ENCODE measurements around the gene ZMYND19.

The ZMYND19 gene

GRCh38 chr9:137606005-137606621, 15.8 kb upstream of the ZMYND19 start:
- TF ChIP-seq GATA3 (IDR thresholded peaks at IDR 0.05; ENCODE audit: low read depth, low read length) (no peak), GATA2 (IDR thresholded peaks at IDR 0.05; ENCODE audit: low read depth, low read length) (no peak)

DNA sequence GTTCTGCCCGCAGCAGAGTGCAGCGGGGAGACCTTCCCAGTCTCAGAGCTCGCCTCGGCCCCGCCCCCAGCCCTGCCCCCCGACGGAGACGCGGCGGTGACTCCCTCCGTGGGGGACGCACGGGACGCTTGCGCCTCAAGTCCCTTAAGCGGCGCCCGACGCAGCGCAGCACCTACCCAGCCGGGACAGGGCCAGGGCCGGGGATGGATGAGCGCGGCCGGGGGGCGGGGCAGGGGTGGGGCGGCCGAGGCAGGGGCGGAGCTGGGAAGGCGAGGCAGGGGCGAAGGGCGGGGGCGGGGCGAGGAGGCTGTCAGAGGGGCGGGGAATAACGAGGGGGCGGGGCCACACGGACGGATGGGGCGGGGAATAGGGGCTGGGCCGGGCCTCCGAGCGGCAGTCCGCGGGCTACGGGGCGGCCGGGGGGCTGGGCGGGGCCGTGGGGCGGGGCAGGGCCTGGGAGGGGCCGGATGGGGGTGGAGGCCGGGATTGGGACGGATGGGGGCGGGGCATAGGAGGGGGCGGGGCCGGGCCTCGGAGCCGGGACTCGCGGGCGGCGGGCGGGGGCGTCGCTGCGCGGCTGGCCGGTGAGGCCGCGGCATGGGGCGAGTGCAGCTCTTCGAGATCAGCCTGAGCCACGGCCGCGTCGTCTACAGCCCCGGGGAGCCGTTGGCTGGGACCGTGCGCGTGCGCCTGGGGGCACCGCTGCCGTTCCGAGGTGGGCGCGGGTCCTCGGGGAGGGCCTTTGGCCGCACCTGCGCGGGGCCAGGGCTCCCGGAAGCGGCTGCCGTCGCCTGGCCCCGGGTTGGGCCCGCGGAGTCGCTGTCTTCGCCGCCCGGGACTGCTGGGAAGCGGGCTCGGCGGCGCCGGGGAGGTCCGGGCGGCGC, 15.1 kb upstream of the ZMYND19 start, which contains the start of gene ARRDC1:
TSS of gene ARRDC1 (plus strand) at position 566 of the 884 bp plus-strand sequence. CDS start at position 598, 32 bp downstream.
- no peak for TF ChIP-seq GATA2 (IDR thresholded peaks at IDR 0.05; ENCODE audit: low read depth, low read length)
- no peak for TF ChIP-seq GATA3 (IDR thresholded peaks at IDR 0.05; ENCODE audit: low read depth, low read length)

DNA sequence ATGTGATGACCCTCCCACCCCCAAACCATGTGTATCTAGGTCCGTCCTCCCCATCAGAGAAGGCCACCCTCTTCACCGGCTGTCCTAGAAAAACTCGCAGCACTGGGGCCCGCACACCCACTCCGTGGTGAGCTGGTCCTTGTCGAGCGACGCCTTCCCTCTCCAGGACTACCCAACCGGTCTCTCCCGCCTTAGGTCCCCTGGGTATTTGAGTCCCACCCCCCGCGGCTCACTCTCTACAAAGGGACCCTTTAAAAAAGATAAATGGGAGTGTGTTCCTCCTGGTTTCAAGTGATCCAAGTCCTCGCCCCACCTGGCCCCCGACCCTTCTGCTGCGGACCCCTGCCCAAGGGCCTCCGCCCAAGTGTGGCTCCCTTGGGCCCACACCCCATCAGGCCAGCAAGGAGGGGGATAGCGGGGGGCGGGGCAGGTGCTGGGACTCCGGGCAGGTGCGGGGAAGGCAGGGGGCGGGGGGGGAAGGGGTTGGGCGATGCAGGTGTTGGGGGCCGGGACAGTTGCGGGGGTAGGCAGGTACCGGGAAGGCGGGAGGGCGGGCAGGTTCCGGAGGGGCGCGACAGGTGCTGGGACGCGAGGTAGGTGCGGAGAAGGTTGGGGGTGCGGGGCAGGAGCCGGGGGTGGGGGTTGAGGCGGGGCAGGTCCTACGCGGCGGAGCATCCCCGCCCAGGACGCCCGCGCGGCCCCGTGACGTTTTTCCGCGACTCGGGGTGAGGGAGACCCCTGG, 14.2 kb upstream of the ZMYND19 start:
- TF ChIP-seq GATA2 (IDR thresholded peaks at IDR 0.05; ENCODE audit: low read depth, low read length), result no peak

DNA sequence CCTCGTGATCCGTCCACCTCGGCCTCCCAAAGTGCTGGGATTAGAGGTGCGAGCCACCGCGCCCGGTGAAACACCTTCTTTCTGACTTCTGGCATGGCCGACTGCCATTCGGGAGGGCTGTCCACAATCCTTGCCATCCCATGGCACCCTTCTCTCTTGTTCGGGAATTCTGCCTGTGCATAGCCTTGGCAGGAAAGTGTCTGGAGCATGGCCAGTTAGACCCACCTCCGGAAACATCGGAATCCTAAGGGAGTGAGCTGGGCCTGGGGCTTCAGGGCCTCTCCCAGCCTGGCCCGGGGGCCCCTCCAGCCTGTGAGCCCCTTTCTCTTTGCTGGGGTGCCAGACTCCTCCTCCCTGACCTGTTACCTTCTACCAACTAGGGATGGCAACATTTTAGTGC, 13.6 kb upstream of the ZMYND19 start:
- TF ChIP-seq GATA3 (IDR thresholded peaks at IDR 0.05; ENCODE audit: low read depth, low read length), result no peak
- TF ChIP-seq GATA2 (IDR thresholded peaks at IDR 0.05; ENCODE audit: low read depth, low read length), result no peak

DNA sequence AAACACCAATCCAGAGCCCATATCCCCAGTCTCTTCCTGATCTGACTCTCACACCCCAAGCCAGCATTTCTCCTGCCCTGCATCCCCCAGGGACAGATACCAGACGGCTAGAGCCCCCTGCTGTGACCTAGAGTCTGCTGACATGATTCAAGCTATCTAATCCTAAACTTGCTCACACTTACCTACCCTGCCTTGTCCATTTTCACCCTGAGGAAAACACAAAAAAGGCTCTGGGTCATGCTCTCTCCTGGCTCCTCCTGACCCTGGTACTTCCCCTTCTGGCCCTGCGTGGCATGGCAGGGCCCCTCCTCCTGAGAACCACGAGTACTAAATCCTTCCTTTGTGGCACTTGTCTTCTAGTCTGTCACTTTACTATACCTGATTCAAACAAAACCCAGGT, 12.3 kb upstream of the ZMYND19 start:
- TF ChIP-seq GATA3 (IDR thresholded peaks at IDR 0.05; ENCODE audit: low read depth, low read length) (no peak), GATA2 (IDR thresholded peaks at IDR 0.05; ENCODE audit: low read depth, low read length) (no peak)

DNA sequence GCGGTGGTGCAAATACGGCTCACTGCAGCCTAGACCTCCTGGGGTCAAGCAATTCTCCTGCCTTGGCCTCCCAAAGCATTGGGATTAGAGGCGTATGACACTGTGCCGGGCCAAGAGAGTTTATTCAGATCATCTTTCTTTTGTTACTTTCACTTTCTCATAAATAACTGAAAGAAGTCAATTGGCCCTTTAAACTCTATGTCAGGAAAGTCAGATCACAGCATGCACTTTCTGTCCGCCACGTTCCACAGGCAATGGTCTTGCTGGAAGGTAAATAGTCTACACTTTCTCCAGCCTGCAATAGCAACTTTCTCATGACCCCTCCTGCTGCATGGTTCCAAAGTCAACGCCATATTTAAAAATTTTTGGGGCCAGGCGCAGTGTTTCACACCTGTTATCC, 8.6 kb upstream of the ZMYND19 start:
- TF ChIP-seq GATA2 (IDR thresholded peaks at IDR 0.05; ENCODE audit: low read depth, low read length) (no peak), GATA3 (IDR thresholded peaks at IDR 0.05; ENCODE audit: low read depth, low read length) (no peak)

GRCh38 chr9:137593176-137593575, 2.9 kb upstream of the ZMYND19 start:
- TF ChIP-seq GATA2 (IDR thresholded peaks at IDR 0.05; ENCODE audit: low read depth, low read length) (no peak), GATA3 (IDR thresholded peaks at IDR 0.05; ENCODE audit: low read depth, low read length) (no peak)

- no peak for TF ChIP-seq GATA3 (IDR thresholded peaks at IDR 0.05; ENCODE audit: low read depth, low read length)
- no peak for TF ChIP-seq GATA2 (IDR thresholded peaks at IDR 0.05; ENCODE audit: low read depth, low read length)
Measured at GRCh38 chr9:137592767-137593166, 2.5 kb upstream of the ZMYND19 start.

DNA sequence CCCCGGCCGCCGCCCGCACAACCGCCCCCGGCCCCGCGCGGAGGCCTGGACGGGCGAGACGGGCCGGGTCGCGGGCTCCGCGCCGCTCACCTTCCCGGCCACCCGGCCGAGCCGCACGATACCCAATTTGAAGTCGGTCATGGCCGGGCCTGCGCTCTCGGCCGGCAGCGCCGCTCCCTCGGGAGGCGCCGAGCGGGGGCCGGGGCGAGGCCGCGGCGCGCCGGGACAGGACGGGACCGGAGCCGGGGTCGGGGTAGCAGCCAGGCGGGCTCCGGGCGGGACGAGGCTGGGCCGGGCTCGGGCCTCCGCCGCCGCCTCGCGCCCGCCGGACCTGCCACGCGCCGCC, 216 bp downstream of the ZMYND19 start:
- TF ChIP-seq GATA3 (IDR thresholded peaks at IDR 0.05; ENCODE audit: low read depth, low read length) (no peak), GATA2 (IDR thresholded peaks at IDR 0.05; ENCODE audit: low read depth, low read length) (no peak)

DNA sequence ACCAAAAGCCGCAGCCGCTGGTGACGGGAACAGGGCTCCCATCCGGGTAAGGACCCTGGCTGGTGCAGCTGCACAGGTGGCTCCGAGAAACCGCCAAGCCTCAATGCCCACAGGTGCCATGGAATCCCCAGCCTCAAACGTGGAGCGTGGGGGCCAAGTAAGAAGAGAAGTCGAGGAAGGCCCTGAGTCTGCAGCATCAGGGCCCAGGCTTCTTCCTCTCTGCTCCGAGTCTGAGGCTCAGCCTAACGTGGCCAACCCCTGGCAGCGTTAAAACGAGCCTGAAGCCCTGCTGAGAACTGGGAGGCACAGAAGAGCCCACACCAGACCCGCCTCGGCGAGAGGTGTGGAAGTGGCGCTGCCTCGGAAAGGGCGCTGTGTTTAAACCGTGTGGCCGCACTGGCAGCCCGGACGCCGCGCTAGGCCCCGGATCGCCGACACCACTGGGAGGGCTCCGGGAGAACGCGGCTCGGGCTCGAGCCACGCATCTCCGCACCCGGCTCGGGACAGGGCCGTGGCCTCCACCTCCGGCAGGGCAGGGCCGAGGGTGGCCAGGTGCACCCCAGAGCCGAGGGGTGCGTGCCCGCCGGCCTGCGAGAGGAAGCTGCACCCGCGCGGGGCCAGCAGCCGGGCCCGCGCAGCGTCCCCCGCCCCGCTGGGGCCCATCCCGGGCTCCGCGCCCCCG, 730 bp downstream of the ZMYND19 start:
- TF ChIP-seq GATA3 (IDR thresholded peaks at IDR 0.05; ENCODE audit: low read depth, low read length), result no peak
- TF ChIP-seq GATA2 (IDR thresholded peaks at IDR 0.05; ENCODE audit: low read depth, low read length), result no peak

GRCh38 chr9:137588891-137589290, 1.4 kb downstream of the ZMYND19 start:
- TF ChIP-seq GATA3 (IDR thresholded peaks at IDR 0.05; ENCODE audit: low read depth, low read length) (no peak), GATA2 (IDR thresholded peaks at IDR 0.05; ENCODE audit: low read depth, low read length) (no peak)

DNA sequence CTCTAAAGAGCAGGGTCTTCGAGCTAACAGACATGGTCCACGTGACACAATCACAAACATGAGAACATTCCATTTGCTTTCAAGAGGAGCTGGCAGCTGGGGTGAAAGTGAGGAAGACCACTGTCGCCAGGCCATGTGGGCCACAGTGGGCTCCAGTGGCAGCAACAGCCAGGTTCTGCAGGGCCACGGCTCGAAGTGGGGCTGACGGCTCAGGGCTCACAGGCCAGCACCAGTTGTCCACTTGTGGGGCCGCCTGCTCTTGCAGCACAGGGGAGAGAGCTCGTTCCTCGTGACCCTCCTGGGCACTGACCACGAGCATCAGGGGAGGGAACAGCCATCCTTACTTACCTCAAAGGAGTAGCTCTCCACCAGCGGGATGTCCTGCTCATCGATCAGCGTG, 2.0 kb downstream of the ZMYND19 start:
- TF ChIP-seq GATA3 (IDR thresholded peaks at IDR 0.05; ENCODE audit: low read depth, low read length) (no peak), GATA2 (IDR thresholded peaks at IDR 0.05; ENCODE audit: low read depth, low read length) (no peak)

GRCh38 chr9:137586854-137587253, 3.5 kb downstream of the ZMYND19 start:
- TF ChIP-seq GATA3 (IDR thresholded peaks at IDR 0.05; ENCODE audit: low read depth, low read length), result no peak
- TF ChIP-seq GATA2 (IDR thresholded peaks at IDR 0.05; ENCODE audit: low read depth, low read length), result no peak

DNA sequence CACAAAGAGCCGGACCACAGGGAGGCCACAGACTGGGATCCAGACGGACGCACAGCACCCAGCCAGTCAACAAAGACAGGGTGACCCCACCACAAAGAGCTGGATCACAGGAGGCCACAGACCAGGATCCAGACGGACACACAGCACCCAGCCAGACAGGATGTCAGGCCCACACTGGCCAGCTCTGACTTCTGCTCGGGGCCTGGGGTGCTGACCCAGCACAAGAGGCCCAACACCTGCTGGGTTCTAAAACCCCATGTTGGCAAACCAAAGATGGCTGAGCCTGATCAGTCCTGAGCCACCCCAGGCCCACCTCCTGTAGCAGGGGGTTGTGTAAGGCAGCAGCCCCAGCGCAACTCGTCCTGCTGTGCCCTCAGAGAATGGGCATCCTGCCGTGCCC, 6.4 kb downstream of the ZMYND19 start:
- TF ChIP-seq GATA2 (IDR thresholded peaks at IDR 0.05; ENCODE audit: low read depth, low read length) (no peak), GATA3 (IDR thresholded peaks at IDR 0.05; ENCODE audit: low read depth, low read length) (no peak)

Measured in SH-SY5Y (cell line).